C4-2B (cell line): ENCODE results near the gene GADD45B.

ENCODE experiments used
- ZFX ChIP-seq: fragments of 450-650 bp; IDR thresholded peaks from 2 replicates; pipeline ENCODE4 v1.6.1; 2017
- TF ChIP-seq, protein P1 (sequence below): fragments of 450-650 bp; conservative IDR thresholded peaks from 2 replicates; pipeline ENCODE4 v1.5.1; 2017; ENCODE audit warnings: mild to moderate bottlenecking

DNA sequence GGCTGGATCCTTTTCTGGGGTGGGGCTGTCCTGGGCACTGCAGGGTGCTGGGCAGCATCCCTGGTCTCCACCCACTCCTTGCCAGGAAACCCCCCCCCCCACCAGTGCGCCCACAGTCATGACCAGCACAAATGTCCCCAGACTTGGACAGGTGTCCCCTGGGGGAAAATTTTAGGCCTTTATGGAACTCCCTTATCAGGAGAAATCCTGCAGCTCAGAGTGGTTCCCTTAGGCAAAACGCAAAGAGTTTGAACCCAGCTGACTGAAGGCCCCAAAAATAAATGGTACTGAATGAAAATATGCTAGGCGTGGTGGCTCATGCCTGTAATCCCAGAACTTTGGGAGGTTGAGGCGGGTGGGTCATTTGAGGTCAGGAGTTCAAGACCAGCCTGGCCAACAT, 51.8 kb downstream of the GADD45B start:
- TF ChIP-seq, protein P1, sequence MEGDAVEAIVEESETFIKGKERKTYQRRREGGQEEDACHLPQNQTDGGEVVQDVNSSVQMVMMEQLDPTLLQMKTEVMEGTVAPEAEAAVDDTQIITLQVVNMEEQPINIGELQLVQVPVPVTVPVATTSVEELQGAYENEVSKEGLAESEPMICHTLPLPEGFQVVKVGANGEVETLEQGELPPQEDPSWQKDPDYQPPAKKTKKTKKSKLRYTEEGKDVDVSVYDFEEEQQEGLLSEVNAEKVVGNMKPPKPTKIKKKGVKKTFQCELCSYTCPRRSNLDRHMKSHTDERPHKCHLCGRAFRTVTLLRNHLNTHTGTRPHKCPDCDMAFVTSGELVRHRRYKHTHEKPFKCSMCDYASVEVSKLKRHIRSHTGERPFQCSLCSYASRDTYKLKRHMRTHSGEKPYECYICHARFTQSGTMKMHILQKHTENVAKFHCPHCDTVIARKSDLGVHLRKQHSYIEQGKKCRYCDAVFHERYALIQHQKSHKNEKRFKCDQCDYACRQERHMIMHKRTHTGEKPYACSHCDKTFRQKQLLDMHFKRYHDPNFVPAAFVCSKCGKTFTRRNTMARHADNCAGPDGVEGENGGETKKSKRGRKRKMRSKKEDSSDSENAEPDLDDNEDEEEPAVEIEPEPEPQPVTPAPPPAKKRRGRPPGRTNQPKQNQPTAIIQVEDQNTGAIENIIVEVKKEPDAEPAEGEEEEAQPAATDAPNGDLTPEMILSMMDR, result no peak
- no peak for TF ChIP-seq ZFX
